ENCODE results near the gene ARHGAP27.

ARHGAP27 gene

GRCh38 chr17:45408611-45409421 is 23.9 kb downstream of the ARHGAP27 start:
- FAIRE-seq = no peak

DNA sequence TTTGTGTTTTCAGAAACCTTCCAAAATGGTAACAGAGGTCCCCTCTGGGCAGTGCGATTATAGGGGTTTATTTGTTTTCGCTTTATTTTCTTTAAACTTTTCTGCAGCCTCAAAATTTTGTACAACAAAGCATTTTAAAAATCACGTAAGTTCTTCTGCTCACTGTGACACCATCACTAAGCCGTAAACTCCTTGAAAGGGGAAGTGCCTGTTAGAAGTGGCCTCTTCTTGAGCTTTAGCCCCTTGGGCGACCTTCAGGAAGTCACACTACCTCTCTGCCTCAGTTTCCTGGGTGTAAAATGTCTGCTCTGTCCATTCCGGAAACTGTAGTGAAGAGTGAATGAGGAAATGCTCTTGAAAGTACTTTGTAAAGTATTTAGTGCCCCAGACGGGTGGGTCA is 26.6 kb downstream of the ARHGAP27 start:
- no peak for FAIRE-seq

- FAIRE-seq = no peak
These were observed 27.2 kb downstream of the ARHGAP27 start for GRCh38 chr17:45405250-45406086.

DNA sequence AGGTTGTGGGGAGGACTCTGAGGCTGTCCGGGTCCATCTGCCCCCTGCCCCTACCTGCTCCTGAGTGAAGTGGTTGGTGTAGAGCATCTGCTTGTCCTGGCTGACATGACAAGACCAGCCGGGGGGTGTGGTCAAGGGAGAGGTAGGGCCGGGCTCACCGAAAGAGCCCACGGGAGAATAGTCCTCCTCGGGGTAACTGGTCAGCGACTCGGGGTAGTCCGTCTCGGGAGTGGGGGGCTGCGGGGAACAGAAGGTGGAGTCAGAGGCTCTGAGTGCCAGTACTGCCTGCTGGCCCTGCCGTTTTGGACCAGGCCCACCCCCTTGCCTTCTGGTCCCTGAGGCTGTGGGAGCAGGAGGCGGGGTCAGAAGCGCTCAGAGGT is 27.8 kb downstream of the ARHGAP27 start:
- no peak for FAIRE-seq

- FAIRE-seq = no peak
These were observed 28.7 kb downstream of the ARHGAP27 start for GRCh38 chr17:45403906-45404490.

DNA sequence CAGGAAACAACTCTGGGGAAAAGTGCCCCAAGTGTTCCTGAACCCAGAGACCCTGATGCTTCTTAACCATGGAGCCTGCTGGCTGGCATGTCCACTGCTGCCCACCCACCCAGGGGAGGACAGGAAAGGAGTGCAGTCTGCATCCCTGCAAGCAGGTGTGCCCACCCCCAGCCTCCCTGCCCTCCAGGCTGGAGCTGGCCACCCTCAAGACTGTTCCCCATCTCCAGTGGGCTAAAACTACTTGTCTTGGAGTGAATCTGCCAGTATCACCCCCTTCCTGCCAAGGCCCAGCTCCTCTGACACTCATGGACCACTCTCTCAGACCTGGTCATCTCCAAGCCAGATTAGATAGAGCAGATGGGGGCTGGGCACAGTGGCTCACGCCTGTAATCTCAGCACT is 29.8 kb downstream of the ARHGAP27 start:
- FAIRE-seq = no peak

GRCh38 chr17:45398800-45399199 is 33.9 kb downstream of the ARHGAP27 start:
- no peak for FAIRE-seq

DNA sequence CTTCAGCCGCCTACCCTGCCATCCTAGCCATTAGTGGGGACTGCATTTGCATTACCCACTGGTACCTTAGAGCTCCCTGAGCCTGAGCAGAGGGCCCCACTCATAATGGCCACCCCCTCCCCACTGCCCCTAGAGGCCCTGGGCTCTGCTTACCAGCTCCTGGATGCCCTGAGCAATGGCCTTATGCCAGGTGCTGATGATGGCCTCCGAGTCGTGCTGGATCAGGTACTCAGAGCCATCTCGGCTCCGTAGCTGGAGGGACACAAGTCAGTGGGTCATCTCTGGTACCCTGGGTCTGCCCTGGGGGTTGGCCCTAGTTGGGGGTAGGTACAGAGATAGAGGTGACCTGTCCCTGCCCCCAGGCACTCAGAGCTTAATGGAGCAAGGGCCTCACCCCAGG is 34.9 kb downstream of the ARHGAP27 start:
- no peak for FAIRE-seq

DNA sequence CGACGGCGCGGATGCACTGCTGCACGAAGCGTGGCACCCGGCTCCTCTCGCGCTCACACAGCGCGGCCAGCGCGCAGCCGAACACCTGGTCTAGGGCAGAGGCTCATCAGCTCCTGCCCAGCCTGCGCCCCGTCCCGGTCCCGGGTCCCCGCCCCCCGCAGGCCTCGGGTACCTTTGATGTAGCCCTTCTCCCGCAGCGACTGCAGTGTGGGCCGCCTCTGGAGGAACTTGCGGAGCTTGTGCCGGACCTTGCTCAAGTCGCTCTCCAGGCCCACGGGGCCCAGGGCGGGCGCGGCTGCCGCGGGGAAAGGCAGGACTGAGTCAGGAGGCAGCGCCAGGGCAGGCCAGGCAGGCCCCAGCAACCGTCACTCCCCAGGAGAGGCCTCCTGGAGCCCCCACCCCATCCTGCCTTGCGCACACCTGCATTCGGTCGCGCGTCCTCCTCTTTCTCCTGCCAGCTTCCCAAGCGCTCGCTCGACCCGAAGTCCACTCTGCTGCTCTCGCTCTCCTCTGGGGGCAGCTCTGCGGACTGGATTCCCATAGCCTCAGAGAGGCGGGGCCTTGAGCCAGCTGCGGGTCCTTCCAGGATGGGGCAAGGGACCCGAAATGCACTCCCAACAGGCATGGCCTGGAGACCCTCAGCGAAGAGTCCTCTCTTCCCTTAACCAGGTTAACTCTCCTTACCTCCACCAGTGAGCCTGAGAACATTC is 36.0 kb downstream of the ARHGAP27 start:
- no peak for FAIRE-seq

- no peak for FAIRE-seq
These were observed 36.9 kb downstream of the ARHGAP27 start for GRCh38 chr17:45395569-45396415.

GRCh38 chr17:45394913-45395568 is 37.6 kb downstream of the ARHGAP27 start:
- no peak for FAIRE-seq

GRCh38 chr17:45394564-45394912 is 38.1 kb downstream of the ARHGAP27 start:
- FAIRE-seq = no peak

GRCh38 chr17:45394091-45394490 is 38.6 kb downstream of the ARHGAP27 start:
- no peak for FAIRE-seq

- no peak for FAIRE-seq
These were observed 39.3 kb downstream of the ARHGAP27 start for GRCh38 chr17:45393411-45393810.

DNA sequence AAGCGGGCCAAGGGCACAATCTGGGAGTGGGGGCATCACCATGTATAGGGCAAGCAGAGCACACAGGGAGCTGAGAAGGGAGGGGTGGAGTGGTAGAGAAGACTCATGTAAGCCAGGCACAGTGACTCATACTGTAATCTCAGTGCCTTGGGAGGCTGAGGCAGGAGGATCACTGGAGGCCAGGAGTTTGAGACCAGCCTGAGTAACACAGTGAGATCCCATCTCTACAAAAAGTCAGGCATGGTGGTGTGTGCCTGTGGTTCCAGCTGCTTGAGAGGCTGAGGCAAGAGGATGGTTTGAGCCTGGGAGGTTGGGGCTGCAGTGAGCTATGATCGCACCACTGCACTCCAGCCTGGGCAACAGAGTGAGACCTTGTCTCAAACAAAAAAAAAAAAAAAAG is 40.8 kb downstream of the ARHGAP27 start:
- no peak for FAIRE-seq

GRCh38 chr17:45391291-45391690 is 41.4 kb downstream of the ARHGAP27 start:
- no peak for FAIRE-seq

- no peak for FAIRE-seq
These were observed 43.3 kb downstream of the ARHGAP27 start for GRCh38 chr17:45389354-45389753.

GRCh38 chr17:45388604-45389325 is 43.9 kb downstream of the ARHGAP27 start:
- FAIRE-seq = no peak

- no peak for FAIRE-seq
These were observed 44.9 kb downstream of the ARHGAP27 start for GRCh38 chr17:45387739-45388138.

DNA sequence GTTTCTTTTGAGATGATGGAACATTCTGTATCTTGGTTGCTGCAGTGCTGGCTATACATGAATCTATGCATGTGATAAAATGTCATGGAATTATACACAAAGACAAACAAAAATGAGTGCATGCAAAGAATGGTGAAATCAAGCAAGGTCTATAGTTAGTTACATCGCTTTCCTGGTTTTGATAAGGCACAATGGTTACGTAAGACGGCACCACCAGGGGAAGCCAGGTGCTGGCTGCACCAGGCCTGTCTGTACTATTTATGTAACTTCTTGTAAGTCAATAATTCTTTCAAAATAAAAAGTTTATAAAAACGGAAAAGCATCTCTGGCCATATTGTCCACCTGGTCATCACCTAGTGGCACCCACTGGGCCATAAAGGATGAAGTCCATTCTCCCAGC is 46.5 kb downstream of the ARHGAP27 start:
- FAIRE-seq = no peak
